GM21528 (cell line): ENCODE measurements around the gene MRPL38.

Experiments
- ATAC-seq: cut with Tn5 transposase; IDR thresholded peaks from one replicate; pipeline ENCODE4 v1.9.1; 2021; ENCODE audit warnings: mild to moderate bottlenecking, moderate library complexity; ENCODE audit not compliant: unreplicated experiment, low FRiP score

MRPL38 gene

DNA sequence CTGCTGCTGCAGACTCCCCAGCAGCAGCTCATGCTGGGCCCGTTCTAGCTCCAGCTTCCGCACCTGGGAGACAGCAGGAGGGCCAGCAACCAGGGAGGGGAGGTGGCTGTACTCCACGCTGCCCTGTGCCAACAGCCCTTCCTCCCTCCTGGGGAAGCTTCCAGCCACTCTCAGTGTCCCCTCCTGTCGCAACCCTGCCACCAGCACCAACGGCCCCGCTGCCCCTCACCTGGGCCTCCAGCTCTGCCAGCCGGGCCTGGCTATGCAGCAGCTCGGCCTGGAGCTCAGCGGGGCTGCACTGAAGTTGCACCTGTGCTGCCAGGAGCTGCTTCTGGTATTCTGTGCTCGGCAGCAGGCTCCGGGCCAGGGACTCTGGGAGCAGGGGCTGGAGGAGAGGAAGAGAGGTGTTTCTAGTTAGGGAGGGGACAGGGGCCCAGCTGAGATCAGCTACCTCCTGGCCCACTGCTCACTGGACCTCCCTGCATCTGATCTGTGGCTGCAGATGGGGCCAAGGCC is 15.4 kb upstream of the MRPL38 start:
- ATAC-seq = no peak

- ATAC-seq = no peak
These were observed 14.9 kb upstream of the MRPL38 start for GRCh38 chr17:75919611-75920010.

DNA sequence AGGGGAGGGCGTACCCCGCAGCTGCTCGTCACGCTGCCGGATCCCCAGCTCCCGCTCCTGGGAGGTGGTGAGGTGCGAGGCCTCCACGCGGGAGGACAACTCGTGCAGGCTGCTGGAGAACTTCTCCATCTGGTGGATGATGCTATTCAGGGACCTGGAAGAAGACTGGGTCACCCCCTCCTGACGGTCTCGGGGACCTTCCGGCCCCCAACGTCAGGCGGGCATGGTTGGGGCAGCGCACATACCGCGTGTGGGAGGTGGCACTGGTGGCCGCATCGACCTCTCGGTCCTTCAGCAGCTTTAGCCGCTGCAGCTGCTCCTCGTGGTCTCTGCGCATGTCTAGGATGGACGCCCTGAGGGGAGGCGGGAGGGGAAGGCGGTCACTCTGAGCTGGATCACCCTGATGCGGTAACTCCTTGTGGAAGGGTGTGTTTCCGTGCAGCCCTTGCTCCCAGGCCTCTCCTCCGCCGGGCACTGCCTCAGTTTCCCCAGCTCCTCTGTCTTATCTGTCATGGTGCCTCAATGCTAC is 13.3 kb upstream of the MRPL38 start:
- no peak for ATAC-seq

GRCh38 chr17:75917141-75917916 is 12.6 kb upstream of the MRPL38 start:
- ATAC-seq = no peak

DNA sequence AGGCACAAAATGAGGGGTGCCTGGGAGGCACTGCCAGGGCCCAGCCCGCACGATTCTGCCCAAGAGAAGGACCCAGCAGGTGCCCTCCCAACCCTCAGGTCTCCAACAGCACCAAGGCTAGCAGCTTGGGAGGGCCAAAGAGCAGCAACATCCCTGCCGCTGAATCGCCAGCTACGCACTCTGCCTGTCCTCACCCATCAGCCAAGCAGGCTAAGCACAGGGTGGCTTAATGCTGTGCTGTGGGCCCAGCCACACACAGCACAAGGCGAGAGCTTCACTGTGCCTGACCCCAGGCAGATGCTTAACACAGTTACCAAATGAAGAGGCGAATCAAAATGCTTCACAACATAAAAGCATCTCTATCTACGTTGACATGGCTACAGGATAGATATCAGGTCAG is 10.6 kb upstream of the MRPL38 start:
- ATAC-seq = no peak

GRCh38 chr17:75914643-75915267 is 10.1 kb upstream of the MRPL38 start:
- ATAC-seq = no peak

DNA sequence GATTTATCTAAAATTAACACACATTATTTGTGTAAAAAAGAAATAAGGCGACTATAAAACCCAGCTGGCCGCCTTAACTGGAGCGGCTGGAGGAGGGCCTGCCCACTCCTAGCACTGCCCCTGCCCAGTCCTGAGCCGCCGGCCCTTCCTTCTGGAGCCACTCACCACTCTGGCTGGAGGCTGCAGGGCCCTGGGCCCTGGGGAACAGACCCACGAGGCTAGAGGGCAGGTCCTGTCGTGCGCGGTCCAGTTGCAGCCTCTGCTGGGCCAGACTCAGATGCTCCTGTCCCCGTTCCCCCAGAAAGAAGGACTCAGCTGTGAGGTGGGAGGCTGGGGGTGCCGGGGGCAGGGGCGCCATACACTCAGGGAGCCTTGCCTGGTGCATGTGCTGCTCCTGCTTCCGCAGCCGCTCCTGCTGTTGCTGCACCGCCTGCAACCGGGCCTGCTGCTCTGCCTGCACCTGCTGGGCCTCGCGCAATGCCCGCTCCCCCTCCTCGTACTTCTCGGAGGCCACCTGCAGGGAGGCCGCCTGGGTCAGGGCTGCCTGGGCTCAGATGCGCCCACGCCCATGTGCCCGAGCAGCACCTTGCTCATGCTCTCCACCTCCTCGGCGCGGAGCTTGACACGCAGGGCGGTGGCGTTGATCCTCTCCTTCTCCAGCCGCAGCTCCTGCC is 9.0 kb upstream of the MRPL38 start:
- ATAC-seq = no peak

DNA sequence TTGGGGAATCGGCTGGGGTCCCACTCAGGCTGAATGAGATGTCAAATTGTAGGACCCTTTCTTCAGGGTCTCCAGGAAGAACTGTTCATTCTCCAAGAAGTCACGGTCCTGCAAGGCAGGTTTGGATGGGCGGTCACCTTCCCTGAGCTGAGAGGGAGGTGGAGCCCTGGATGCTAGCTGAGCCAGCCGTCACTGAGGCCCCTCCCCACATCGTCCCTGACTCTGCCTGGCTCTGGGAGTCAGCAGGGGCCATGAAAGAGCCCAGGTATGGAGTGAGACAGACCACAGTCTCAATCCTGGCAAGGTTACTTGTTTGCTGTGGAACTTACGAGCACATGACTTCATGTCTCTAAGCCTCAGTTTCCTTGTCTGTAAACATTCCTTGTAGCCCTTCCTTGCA is 6.0 kb upstream of the MRPL38 start:
- no peak for ATAC-seq

- ATAC-seq = no peak
These were observed 5.2 kb upstream of the MRPL38 start for GRCh38 chr17:75909812-75910274.

DNA sequence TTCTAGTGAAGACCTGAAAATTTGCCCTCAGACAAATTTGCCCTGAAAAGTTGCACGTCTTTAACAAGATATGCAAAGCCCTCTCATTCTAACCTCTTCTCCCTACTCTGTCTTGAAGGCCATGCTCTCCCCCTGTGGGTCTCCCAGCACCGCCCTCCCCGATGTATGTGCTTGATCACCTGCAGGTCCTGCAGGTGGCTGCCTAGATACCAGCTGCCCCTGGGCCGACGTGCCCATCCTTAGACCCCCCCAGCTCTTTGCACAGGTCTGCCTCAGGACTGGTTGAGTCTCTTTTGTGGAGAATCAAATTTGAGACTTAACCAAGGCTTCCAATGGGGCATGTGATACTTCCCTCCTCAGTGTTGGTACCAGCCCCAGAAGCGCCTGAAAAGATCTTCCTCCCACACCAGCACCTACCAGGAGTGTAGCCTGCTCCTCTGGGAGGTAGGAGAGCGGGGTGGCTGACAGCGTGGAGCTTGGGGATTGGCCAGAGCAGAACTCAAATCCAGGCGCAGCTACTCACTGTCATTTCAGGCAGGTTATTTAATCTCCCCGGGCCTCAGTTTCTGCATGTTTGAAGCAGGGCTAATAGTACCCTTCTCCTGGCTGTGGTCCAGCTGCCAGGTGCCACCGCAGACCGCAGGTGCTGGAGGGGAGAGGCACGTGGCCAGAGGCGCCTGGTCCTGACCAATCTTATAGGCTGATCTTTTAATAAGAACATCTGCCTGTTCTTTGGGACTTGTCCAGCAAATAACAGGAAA is 4.5 kb upstream of the MRPL38 start:
- ATAC-seq = no peak

DNA sequence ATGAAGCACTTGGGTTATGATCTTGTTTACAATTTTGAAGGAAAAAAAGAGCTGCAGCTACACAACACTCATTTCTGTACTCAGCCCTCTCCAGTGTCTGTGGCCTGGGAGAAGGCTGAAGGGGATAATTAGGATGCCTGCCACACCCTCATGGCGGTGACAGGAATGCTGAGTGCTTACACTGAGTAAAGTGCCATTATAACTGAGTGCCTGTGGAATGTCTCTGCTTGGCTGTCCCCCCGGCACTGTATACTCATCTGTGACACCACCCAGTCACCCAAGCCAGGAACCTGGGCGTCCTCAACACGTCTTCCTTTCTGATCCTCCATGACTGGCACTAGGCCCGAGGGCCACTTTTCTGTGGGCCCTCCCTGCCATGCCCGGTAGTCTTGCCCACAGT is 3.5 kb upstream of the MRPL38 start:
- no peak for ATAC-seq

GRCh38 chr17:75906143-75906884 is 1.6 kb upstream of the MRPL38 start:
- no peak for ATAC-seq

GRCh38 chr17:75902406-75902805 is 2.3 kb downstream of the MRPL38 start:
- no peak for ATAC-seq

- no peak for ATAC-seq
These were observed 3.0 kb downstream of the MRPL38 start for GRCh38 chr17:75901727-75902126.

GRCh38 chr17:75900691-75901533 is 3.8 kb downstream of the MRPL38 start:
- ATAC-seq = no peak

- ATAC-seq = no peak
These were observed 4.8 kb downstream of the MRPL38 start for GRCh38 chr17:75899767-75900468.

DNA sequence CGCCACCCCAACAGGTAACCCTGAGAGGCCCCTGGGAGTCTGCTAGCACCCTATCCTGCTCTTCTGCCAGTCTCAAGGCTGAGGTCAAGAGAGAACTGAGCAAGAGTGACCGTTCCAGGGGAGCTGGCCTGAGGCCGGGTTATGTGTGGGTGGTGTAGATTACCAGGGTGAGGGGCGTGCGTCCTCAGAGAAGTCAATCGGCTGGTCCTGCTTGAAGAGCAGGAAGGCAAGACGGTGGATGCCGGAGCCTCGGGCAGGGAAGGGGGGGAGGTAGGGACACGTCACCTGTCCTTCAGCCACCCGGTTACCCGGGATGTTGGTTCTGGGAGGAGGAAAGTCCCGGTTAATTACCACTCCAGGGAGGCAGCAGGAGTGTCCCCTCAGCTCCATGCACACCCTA is 5.3 kb downstream of the MRPL38 start:
- ATAC-seq = no peak

DNA sequence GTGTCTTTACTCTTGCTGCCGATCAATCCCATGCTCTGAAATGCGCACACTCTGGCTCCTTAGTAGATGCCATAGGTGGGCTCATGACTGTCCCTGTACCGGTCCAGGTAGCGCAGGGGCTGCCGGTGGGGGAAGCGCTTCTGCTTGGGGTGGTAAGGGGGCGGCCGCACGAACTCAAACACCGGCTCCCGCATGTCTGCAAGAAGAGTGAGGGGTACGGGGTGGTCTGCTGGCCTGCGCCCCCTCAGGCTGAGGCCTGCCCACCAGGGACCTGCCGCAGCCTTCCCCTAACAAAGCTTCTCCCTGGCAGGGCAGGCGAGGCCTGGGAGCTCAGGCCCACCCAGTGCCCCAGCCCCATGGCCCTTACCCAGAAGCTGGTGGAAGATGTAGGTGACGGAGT is 5.9 kb downstream of the MRPL38 start:
- ATAC-seq = no peak
